CD4-positive, CD25-positive, alpha-beta regulatory T cell (primary cell): ENCODE data around the gene MYT1. TPM values are rescaled to one million over a fixed set of nuclear protein-coding genes. Genes with fewer than 3 reads are reported as not detected.
A peak's percentile ranks its signal among the peaks of the same experiment; 100 is the strongest.

Experiments
- ATAC-seq, 2 donors: fragments of 150-1000 bp; cut with Tn5 transposase; one replicate each; pipeline ENCODE4 v1.10.0; 2021; ENCODE audit warnings: low read depth in 2 of 2, moderate number of reproducible peaks in 2 of 2, moderate library complexity in 1 of 2
- DNase-seq, 3 donors: peaks; one replicate each; pipeline versions ENCODE4 v3.0.0 to v3.0.0-alpha.2; 2012 to 2022; ENCODE audit warnings: mixed read lengths in 1 of 3
- H3K27ac ChIP-seq: one replicate; pipeline ENCODE4 v1.7.0; 2013; ENCODE audit warnings: mild to moderate bottlenecking, low read length; ENCODE audit not compliant: insufficient read depth, poor library complexity, severe bottlenecking
- H3K27me3 ChIP-seq: one replicate; pipeline ENCODE4 v1.7.0; 2013; ENCODE audit warnings: low read length; ENCODE audit not compliant: control insufficient read depth, insufficient read depth
- H3K36me3 ChIP-seq: one replicate; pipeline ENCODE4 v1.7.0; 2013; ENCODE audit warnings: mild to moderate bottlenecking, low read length, moderate library complexity; ENCODE audit not compliant: control insufficient read depth, insufficient read depth
- H3K4me1 ChIP-seq: 2 replicates; pipeline ENCODE4 v1.7.0; 2013; ENCODE audit warnings: mild to moderate bottlenecking, low read length; ENCODE audit not compliant: insufficient read depth, control insufficient read depth, poor library complexity, severe bottlenecking
- H3K4me3 ChIP-seq: one replicate; pipeline ENCODE4 v1.7.0; 2013; ENCODE audit warnings: low read depth, mild to moderate bottlenecking, low read length, moderate library complexity
- H3K9me3 ChIP-seq, 2 experiments: 1 replicate in 1 of 2; 2 replicates in 1 of 2; pipeline ENCODE4 v1.7.0; 2013; ENCODE audit warnings: low read length in 2 of 2, mild to moderate bottlenecking in 1 of 2, moderate library complexity in 1 of 2; ENCODE audit not compliant: control insufficient read depth in 2 of 2
- H3K27ac Mint-ChIP-seq, 3 donors: one replicate each; pipeline ENCODE4 v1.8.0; 2020 to 2022; ENCODE audit warnings: mild to moderate bottlenecking in 3 of 3, mixed read lengths in 3 of 3, moderate library complexity in 2 of 3
- H3K27me3 Mint-ChIP-seq: one replicate; pipeline ENCODE4 v1.8.0; 2022; ENCODE audit warnings: mild to moderate bottlenecking, mixed read lengths
- H3K36me3 Mint-ChIP-seq: one replicate; pipeline ENCODE4 v1.8.0; 2020; ENCODE audit warnings: mixed read lengths
- H3K4me1 Mint-ChIP-seq, 4 donors: one replicate each; pipeline ENCODE4 v1.8.0; 2020 to 2022; ENCODE audit warnings: mixed read lengths in 4 of 4, mild to moderate bottlenecking in 1 of 4
- H3K4me3 Mint-ChIP-seq, 4 donors: one replicate each; pipeline ENCODE4 v1.8.0; 2020 to 2022; ENCODE audit warnings: mild to moderate bottlenecking in 4 of 4, mixed read lengths in 4 of 4, moderate library complexity in 3 of 4
- H3K9me3 Mint-ChIP-seq, 7 donors: one replicate each; pipeline ENCODE4 v1.8.0; 2020 to 2022; ENCODE audit warnings: mixed read lengths in 7 of 7, mild to moderate bottlenecking in 3 of 7, moderate library complexity in 2 of 7
- polyA plus RNA-seq, 4 donors: library from polyadenylated mRNA; unstranded; fragments of 300-500 nt; fragmentation: Illumina TruSeq; gene quantifications; one replicate each; pipeline ENCODE4 v1.2.3, GENCODE V29; 2021
- total RNA-seq: library from RNA; stranded (reverse); gene quantifications from one replicate; pipeline ENCODE4 v1.2.3, GENCODE V29; 2022

The MYT1 gene
- total and polyA plus RNA-seq, 5 donors from 2014 or later: 0.14 TPM; not detected in 4

- no peak overlapping the region for H3K27ac Mint-ChIP-seq
- H3K9me3 ChIP-seq: no peaks in the 10 kb centered on the region
These were observed 76.2 kb downstream of the MYT1 start for GRCh38 chr20:64240243-64241015.

GRCh38 chr20:64241061-64241460 lies 76.8 kb downstream of the MYT1 start:
- H3K4me1 ChIP-seq: no peaks in the 10 kb centered on the region

More at GRCh38 chr20:64240243-64241015, 76.2 kb downstream of the MYT1 start:
- ATAC-seq: no peak
- Mint-ChIP-seq H3K4me1 (no peaks in the 10 kb centered on the region), H3K27me3 (peaks cover 22% of the 10 kb centered on the region), H3K9me3 (no peaks in the 10 kb centered on the region), H3K4me3 (no peak overlapping the region), H3K36me3 (no peaks in the 10 kb centered on the region)
- no peaks in the 10 kb centered on the region for H3K4me1 ChIP-seq
- H3K27ac ChIP-seq: no peak overlapping the region
- H3K27me3 ChIP-seq: no peaks in the 10 kb centered on the region
- no peak for DNase-seq
- no peak overlapping the region for H3K4me3 ChIP-seq
- no peaks in the 10 kb centered on the region for H3K36me3 ChIP-seq

GRCh38 chr20:64242003-64242796 lies 77.9 kb downstream of the MYT1 start:
- peaks cover 0 to 2% (median 0%) of the 10 kb centered on the region in 4 donors for H3K4me1 Mint-ChIP-seq
- Histone ChIP-seq H3K4me3 (no peak overlapping the region), H3K27ac (no peak overlapping the region), H3K9me3 (no peaks in the 10 kb centered on the region), H3K36me3 (no peaks in the 10 kb centered on the region), H3K4me1 (no peaks in the 10 kb centered on the region), H3K27me3 (no peaks in the 10 kb centered on the region)
- no peaks in the 10 kb centered on the region for H3K9me3 Mint-ChIP-seq
- no peaks in the 10 kb centered on the region for H3K36me3 Mint-ChIP-seq
- H3K27me3 Mint-ChIP-seq: peaks cover 31% of the 10 kb centered on the region
- DNase-seq (no peak), ATAC-seq (no peak)
- no peak overlapping the region for H3K27ac Mint-ChIP-seq
- no peak overlapping the region for H3K4me3 Mint-ChIP-seq

More at GRCh38 chr20:64241061-64241460, 76.8 kb downstream of the MYT1 start:
- H3K36me3 ChIP-seq: no peaks in the 10 kb centered on the region
- Mint-ChIP-seq H3K27me3 (peaks cover 27% of the 10 kb centered on the region), H3K27ac (no peak overlapping the region), H3K4me1 (peaks cover 0 to 2% (median 0%) of the 10 kb centered on the region in 4 donors), H3K36me3 (no peaks in the 10 kb centered on the region), H3K4me3 (no peak overlapping the region), H3K9me3 (no peaks in the 10 kb centered on the region)
- H3K27ac ChIP-seq: no peak overlapping the region
- DNase-seq (no peak), ATAC-seq (no peak)
- no peaks in the 10 kb centered on the region for H3K9me3 ChIP-seq
- no peaks in the 10 kb centered on the region for H3K27me3 ChIP-seq
- no peak overlapping the region for H3K4me3 ChIP-seq

- Histone ChIP-seq H3K4me1 (no peaks in the 10 kb centered on the region), H3K9me3 (no peaks in the 10 kb centered on the region), H3K4me3 (no peak overlapping the region), H3K36me3 (no peaks in the 10 kb centered on the region), H3K27ac (no peak overlapping the region), H3K27me3 (no peaks in the 10 kb centered on the region)
- H3K4me3 Mint-ChIP-seq: no peak overlapping the region
- DNase-seq: no peak
- ATAC-seq: no peak
- no peak overlapping the region for H3K27ac Mint-ChIP-seq
- H3K27me3 Mint-ChIP-seq: peaks cover 37% of the 10 kb centered on the region
- H3K9me3 Mint-ChIP-seq: no peaks in the 10 kb centered on the region
- H3K36me3 Mint-ChIP-seq: no peaks in the 10 kb centered on the region
- H3K4me1 Mint-ChIP-seq: peaks cover 0 to 2% (median 0%) of the 10 kb centered on the region in 4 donors
These were observed 78.7 kb downstream of the MYT1 start for GRCh38 chr20:64242797-64243475.

GRCh38 chr20:64244281-64244805 lies 80.1 kb downstream of the MYT1 start:
- Mint-ChIP-seq H3K4me1 (peaks cover 0 to 2% (median 0%) of the 10 kb centered on the region in 4 donors), H3K9me3 (no peaks in the 10 kb centered on the region), H3K27ac (peak overlapping the region in 2 of 3 donors; percentile 25 to 44), H3K4me3 (no peak overlapping the region), H3K27me3 (peaks cover 43% of the 10 kb centered on the region), H3K36me3 (no peaks in the 10 kb centered on the region)
- ATAC-seq (no peak), DNase-seq (no peak)
- H3K36me3 ChIP-seq: no peaks in the 10 kb centered on the region
- H3K4me3 ChIP-seq: no peak overlapping the region
- H3K27ac ChIP-seq: no peak overlapping the region
- no peaks in the 10 kb centered on the region for H3K9me3 ChIP-seq
- no peaks in the 10 kb centered on the region for H3K27me3 ChIP-seq
- H3K4me1 ChIP-seq: no peaks in the 10 kb centered on the region

- Mint-ChIP-seq H3K27ac (peak overlapping the region in 2 of 3 donors; percentile 25 to 44), H3K4me1 (peaks cover 0 to 2% (median 0%) of the 10 kb centered on the region in 4 donors), H3K27me3 (peaks cover 49% of the 10 kb centered on the region), H3K9me3 (no peaks in the 10 kb centered on the region), H3K36me3 (no peaks in the 10 kb centered on the region), H3K4me3 (no peak overlapping the region)
- Histone ChIP-seq H3K27me3 (no peaks in the 10 kb centered on the region), H3K4me1 (no peaks in the 10 kb centered on the region), H3K27ac (no peak overlapping the region), H3K36me3 (no peaks in the 10 kb centered on the region), H3K9me3 (no peaks in the 10 kb centered on the region), H3K4me3 (no peak overlapping the region)
- DNase-seq (peak in 1 of 3 donors; percentile 29), ATAC-seq (peak in 1 of 2 donors; percentile 25)
These were observed 80.8 kb downstream of the MYT1 start for GRCh38 chr20:64244870-64245603.
